HepG2 (cell line): ENCODE results near the gene LRRC28. TPM values are rescaled to one million over a fixed set of nuclear protein-coding genes. Genes with fewer than 3 reads are reported as not detected.
A peak's percentile ranks its signal among the peaks of the same experiment; 100 is the strongest.

Experiments
- ARNT ChIP-seq: fragments of 450-650 bp; IDR thresholded peaks from 2 replicates; pipeline ENCODE4 v1.6.1; 2017
- ATAD3A ChIP-seq: sonication (generic); formaldehyde crosslinking; IDR thresholded peaks from 2 replicates; pipeline ENCODE4 v1.4.0; 2020; ENCODE audit warnings: missing genetic modification reagents
- ATF6 ChIP-seq: sonication (generic); formaldehyde crosslinking; conservative IDR thresholded peaks from 2 replicates; pipeline ENCODE4 v1.4.0; 2020; ENCODE audit warnings: missing genetic modification reagents
- ATM ChIP-seq: fragments of 450-650 bp; IDR thresholded peaks from 2 replicates; pipeline ENCODE4 v1.7.1; 2017; ENCODE audit warnings: mild to moderate bottlenecking, borderline replicate concordance
- EED ChIP-seq: sonication (generic); formaldehyde crosslinking; IDR thresholded peaks from 2 replicates; pipeline ENCODE4 v1.5.0; 2020; ENCODE audit warnings: mild to moderate bottlenecking, missing genetic modification reagents
- FOXC1 ChIP-seq: sonication (generic); formaldehyde crosslinking; IDR thresholded peaks from 2 replicates; pipeline ENCODE4 v1.8.0; 2022; ENCODE audit warnings: mild to moderate bottlenecking, missing genetic modification reagents, borderline replicate concordance
- GTF3A ChIP-seq: sonication (generic); formaldehyde crosslinking; conservative IDR thresholded peaks from 2 replicates; pipeline ENCODE4 v1.4.0; 2020; ENCODE audit warnings: mild to moderate bottlenecking, missing genetic modification reagents
- KDM3A ChIP-seq: IDR thresholded peaks from 2 replicates; pipeline ENCODE4 v1.6.1; 2018; ENCODE audit warnings: low read depth, missing compliant biosample characterization
- MTF1 ChIP-seq: sonication (generic); formaldehyde crosslinking; IDR thresholded peaks from 2 replicates; pipeline ENCODE4 v1.5.0; 2020; ENCODE audit warnings: missing genetic modification reagents
- NFYB ChIP-seq: sonication (generic); formaldehyde crosslinking; IDR thresholded peaks from 2 replicates; pipeline ENCODE4 v1.4.0; 2020; ENCODE audit warnings: missing genetic modification reagents
- ONECUT2 ChIP-seq: sonication (generic); formaldehyde crosslinking; IDR thresholded peaks from 2 replicates; pipeline ENCODE4 v1.4.0; 2020; ENCODE audit warnings: missing genetic modification reagents
- PAF1 ChIP-seq: IDR thresholded peaks from 2 replicates; pipeline ENCODE4 v1.6.1; 2016; ENCODE audit warnings: missing genetic modification reagents, missing compliant biosample characterization
- PHF20 ChIP-seq: sonication (generic); formaldehyde crosslinking; IDR thresholded peaks from 2 replicates; pipeline ENCODE4 v1.5.0; 2020; ENCODE audit warnings: mild to moderate bottlenecking, missing genetic modification reagents
- SAFB2 ChIP-seq: sonication (generic); formaldehyde crosslinking; IDR thresholded peaks from 2 replicates; pipeline ENCODE4 v1.5.1; 2020; ENCODE audit warnings: missing genetic modification reagents, low read depth, mild to moderate bottlenecking, borderline replicate concordance
- SP1 ChIP-seq, 2 experiments: fragments of 450-650 bp in 1 of 2; sonication (generic) in 1 of 2; formaldehyde crosslinking in 1 of 2; IDR thresholded peaks; 2 replicates each; pipeline versions ENCODE4 v1.4.0 to v1.6.1; 2016 to 2020; ENCODE audit warnings: missing genetic modification reagents in 1 of 2
- SP5 ChIP-seq: IDR thresholded peaks from 2 replicates; pipeline ENCODE4 v1.6.1; 2016; ENCODE audit warnings: low read depth, borderline replicate concordance
- ZBTB8A ChIP-seq: sonication (generic); formaldehyde crosslinking; IDR thresholded peaks from 2 replicates; pipeline ENCODE4 v1.4.0; 2020; ENCODE audit warnings: mild to moderate bottlenecking, low read depth, missing genetic modification reagents, borderline replicate concordance
- ZFYVE20 ChIP-seq: sonication (generic); formaldehyde crosslinking; IDR thresholded peaks from 2 replicates; pipeline ENCODE4 v1.8.0; 2023; ENCODE audit warnings: low read depth, mild to moderate bottlenecking, moderate library complexity, missing genetic modification reagents, borderline replicate concordance
- ZNF276 ChIP-seq: sonication (generic); formaldehyde crosslinking; IDR thresholded peaks from 2 replicates; pipeline ENCODE4 v1.4.0; 2020; ENCODE audit warnings: mild to moderate bottlenecking, low read depth, missing genetic modification reagents
- ZNF3 ChIP-seq: IDR thresholded peaks from 2 replicates; pipeline ENCODE4 v1.7.0; 2017; ENCODE audit warnings: inconsistent platforms
- ZNF317 ChIP-seq: sonication (generic); formaldehyde crosslinking; IDR thresholded peaks from 2 replicates; pipeline ENCODE4 v1.5.0; 2020; ENCODE audit warnings: mild to moderate bottlenecking, missing genetic modification reagents
- ZNF512B ChIP-seq: sonication (generic); formaldehyde crosslinking; IDR thresholded peaks from 2 replicates; pipeline ENCODE4 v1.5.1; 2020; ENCODE audit warnings: missing genetic modification reagents, mild to moderate bottlenecking, borderline replicate concordance
- ZNF546 ChIP-seq: sonication (generic); formaldehyde crosslinking; conservative IDR thresholded peaks from 2 replicates; pipeline ENCODE4 v1.8.1; 2023; ENCODE audit warnings: mild to moderate bottlenecking, missing genetic modification reagents
- ZNF674 ChIP-seq: sonication (generic); formaldehyde crosslinking; IDR thresholded peaks from 2 replicates; pipeline ENCODE4 v1.5.0; 2020; ENCODE audit warnings: low read depth, mild to moderate bottlenecking, missing genetic modification reagents
- polyA plus RNA-seq, 8 experiments: library from polyadenylated mRNA; depleted of rRNA in 3 of 8; stranded (reverse) in 7 of 8; unstranded in 1 of 8; fragments of >200 nt; fragmentation: Illumina TruSeq in 4 of 8; extraction: Trizol in 4 of 8; gene quantifications; 2 replicates each; pipeline versions ENCODE4 v1.2.1 to v1.2.3, GENCODE V29; 2011 to 2016; ENCODE audit warnings: low read depth in 4 of 8, missing spikeins in 1 of 8, mixed read lengths in 1 of 8; ENCODE audit not compliant: insufficient read depth in 1 of 8
- total RNA-seq, 5 experiments: library from RNA; depleted of rRNA; stranded (reverse); fragments of >200 nt; fragmentation: Illumina TruSeq; extraction: Trizol; gene quantifications; 2 replicates each; pipeline ENCODE4 v1.2.3, GENCODE V29; 2016; ENCODE audit warnings: low read depth in 1 of 5

Gene LRRC28
- total and polyA plus RNA-seq, 2 of the 13 experiments (the other 11 are each of a cell fraction or from before 2014, with no cell fraction given): 17.5 to 21.3 TPM

DNA sequence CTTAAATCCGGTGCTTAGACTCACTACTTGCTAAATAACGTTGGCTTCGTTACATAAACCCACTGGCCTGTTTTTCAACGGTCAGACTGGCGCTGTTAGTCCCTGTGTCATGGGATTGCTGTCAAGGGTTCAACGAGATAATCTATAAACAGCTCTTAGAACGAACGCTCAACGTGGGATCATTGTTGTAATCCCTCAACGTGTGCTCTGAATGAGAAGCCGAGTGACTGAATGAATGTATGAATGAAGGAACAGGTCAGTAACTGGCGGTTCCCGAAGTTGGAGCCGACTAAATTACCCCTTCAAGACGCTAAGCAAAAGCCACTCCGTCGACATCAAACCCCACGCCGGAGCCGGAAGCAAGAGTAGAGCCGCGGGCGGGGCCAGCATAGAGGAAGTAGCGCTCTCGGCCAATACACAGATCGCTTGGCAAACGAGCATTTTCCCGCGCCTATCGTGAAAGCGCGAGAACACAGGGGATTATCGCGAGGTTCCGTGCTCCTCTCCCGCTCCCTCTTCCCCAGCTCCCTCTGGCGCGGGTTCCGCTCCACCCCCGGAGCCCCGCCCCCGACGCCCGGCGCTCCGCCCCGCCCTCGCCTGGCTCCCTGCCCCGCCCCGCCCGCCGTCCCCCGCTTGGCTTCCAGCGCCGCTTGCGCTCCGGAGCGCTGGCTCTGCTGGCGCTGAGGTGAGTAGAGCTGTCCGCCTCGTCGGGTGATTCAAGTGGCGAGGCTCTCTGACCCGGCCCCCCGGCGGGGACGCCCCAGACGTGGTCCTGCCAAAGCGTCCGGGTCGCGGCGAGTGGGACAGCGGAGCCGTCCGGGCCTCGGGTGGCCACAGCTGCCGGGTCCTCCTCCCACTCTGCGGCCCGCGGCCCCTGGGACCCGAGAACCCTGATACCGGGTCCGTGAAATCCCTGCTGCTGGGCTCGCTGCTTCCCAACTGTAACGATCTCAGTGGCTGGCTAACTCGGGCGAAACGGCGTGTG lies at the start of gene LRRC28 (continued):
- TF ChIP-seq EED (CRISPR knock-in tag): no peak; the same call in 1 of the 2 replicates
- 0 out of 2 replicates have a peak, but pooled peaks have one; percentile 57 for TF ChIP-seq SP1 (IDR thresholded peaks at IDR 0.05)
- TF ChIP-seq SP1 (CRISPR knock-in tag; IDR thresholded peaks at IDR 0.05): peak; percentile 65; the same call in 1 of the 2 replicates
- no peak for TF ChIP-seq PAF1
- peak; percentile 27; the same call in 1 of the 2 replicates for TF ChIP-seq SP5 (CRISPR knock-in tag)
- TF ChIP-seq ZNF3 (CRISPR knock-in tag): no peak
- TF ChIP-seq NFYB: peak; percentile 89
- no peak for TF ChIP-seq ATM
- no peak for TF ChIP-seq ZNF276 (CRISPR knock-in tag)
- 0 out of 2 replicates have a peak, but pooled peaks have one; percentile 68 for TF ChIP-seq ZNF546 (CRISPR knock-in tag)
- peak; percentile 42; the same call in 1 of the 2 replicates for TF ChIP-seq SAFB2
- peak; percentile 76; the same call in 1 of the 2 replicates for TF ChIP-seq PHF20
- no peak for TF ChIP-seq GTF3A (CRISPR knock-in tag)
- TF ChIP-seq ONECUT2 (CRISPR knock-in tag): no peak
- no peak for TF ChIP-seq KDM3A (CRISPR knock-in tag)
- no peak for TF ChIP-seq ZFYVE20
- TF ChIP-seq ATF6 (CRISPR knock-in tag): no peak
- no peak for TF ChIP-seq ZNF674 (CRISPR knock-in tag)
- no peak for TF ChIP-seq MTF1 (CRISPR knock-in tag)
- no peak for TF ChIP-seq ZNF512B (CRISPR knock-in tag)
- peak; percentile 73; the same call in 1 of the 2 replicates for TF ChIP-seq FOXC1 (CRISPR knock-in tag)
- no peak for TF ChIP-seq ATAD3A (CRISPR knock-in tag)
- TF ChIP-seq ZBTB8A: no peak
- TF ChIP-seq ARNT: no peak
- no peak for TF ChIP-seq ZNF317 (CRISPR knock-in tag)
